ENCODE data around the gene SLC1A5.
A peak's percentile ranks its signal among the peaks of the same experiment; 100 is the strongest.
"Not testable (repeated sequence)": the region's sequence is repeated elsewhere in the genome, so short reads cannot be mapped to it uniquely, and the experiment has no call there.

Gene SLC1A5

DNA sequence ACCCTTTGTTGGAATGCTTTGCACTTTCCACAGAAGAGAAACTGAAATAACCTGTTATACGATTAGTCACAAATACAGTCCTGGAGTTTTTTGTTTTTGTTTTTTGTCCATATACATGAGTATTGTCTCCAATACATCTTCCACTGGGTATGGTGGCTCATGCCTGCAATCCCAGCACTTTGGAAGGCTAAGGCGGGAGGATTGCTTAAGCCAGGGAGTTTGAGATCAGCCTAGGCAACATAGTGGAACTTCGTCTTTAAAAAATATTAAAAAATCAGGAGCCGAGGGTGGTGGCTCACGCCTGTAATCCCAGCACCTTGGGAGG is 37.3 kb upstream of the SLC1A5 start:
- no peak for DNase-seq (ENCODE audit: low read depth)
- TF ChIP-seq, protein P1, sequence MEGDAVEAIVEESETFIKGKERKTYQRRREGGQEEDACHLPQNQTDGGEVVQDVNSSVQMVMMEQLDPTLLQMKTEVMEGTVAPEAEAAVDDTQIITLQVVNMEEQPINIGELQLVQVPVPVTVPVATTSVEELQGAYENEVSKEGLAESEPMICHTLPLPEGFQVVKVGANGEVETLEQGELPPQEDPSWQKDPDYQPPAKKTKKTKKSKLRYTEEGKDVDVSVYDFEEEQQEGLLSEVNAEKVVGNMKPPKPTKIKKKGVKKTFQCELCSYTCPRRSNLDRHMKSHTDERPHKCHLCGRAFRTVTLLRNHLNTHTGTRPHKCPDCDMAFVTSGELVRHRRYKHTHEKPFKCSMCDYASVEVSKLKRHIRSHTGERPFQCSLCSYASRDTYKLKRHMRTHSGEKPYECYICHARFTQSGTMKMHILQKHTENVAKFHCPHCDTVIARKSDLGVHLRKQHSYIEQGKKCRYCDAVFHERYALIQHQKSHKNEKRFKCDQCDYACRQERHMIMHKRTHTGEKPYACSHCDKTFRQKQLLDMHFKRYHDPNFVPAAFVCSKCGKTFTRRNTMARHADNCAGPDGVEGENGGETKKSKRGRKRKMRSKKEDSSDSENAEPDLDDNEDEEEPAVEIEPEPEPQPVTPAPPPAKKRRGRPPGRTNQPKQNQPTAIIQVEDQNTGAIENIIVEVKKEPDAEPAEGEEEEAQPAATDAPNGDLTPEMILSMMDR (IDR thresholded peaks at IDR 0.05; ENCODE audit: control insufficient read depth, insufficient read depth, low read depth, low read length, missing control alignments) = no peak
- no peak overlapping the region for H3K4me3 ChIP-seq (ENCODE audit: control insufficient read depth, low read depth, low read length)

DNA sequence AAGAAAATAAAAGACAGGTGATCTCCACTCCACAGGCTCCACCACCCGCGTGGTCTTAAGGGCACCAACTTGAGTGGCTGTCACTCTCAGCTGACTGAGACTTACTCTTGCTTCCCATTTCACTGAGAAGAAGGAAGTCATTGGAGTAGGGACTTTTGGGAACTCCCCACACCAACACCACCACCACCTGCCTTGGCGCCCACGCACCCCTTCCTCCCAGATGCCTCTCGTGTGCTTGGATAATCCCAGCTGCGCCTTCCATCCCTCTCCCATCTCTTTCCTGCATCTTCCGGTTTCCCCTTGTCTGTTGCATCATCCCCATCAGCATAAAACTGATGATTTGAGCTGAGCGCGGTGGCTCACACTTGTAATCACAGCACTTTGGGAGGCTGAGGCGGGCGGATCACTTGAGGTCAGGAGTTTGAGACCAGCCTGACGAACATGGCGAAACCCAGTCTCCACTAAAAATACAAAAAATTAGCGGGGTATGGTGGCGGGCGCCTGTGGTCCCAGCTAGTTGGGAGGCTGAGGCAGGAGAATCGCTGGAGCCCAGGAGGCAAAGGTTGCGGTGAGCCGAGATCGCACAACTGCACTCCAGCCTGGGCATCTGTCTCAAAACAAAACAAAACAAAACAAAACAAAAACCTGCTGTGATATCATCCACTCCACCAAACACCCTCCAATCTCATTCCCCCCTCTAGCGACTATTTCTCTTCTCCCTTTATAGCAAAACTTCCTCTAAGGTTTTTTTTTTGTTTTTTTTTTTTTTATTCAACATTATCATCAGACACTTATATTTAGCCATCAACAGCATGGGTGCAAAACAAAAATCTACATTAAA is 36.7 kb upstream of the SLC1A5 start:
- DNase-seq (ENCODE audit: low read depth) = no peak
- no peak overlapping the region for H3K4me3 ChIP-seq (ENCODE audit: control insufficient read depth, low read depth, low read length)
- TF ChIP-seq, protein P1 (IDR thresholded peaks at IDR 0.05; ENCODE audit: control insufficient read depth, insufficient read depth, low read depth, low read length, missing control alignments) = peak; percentile 13

DNA sequence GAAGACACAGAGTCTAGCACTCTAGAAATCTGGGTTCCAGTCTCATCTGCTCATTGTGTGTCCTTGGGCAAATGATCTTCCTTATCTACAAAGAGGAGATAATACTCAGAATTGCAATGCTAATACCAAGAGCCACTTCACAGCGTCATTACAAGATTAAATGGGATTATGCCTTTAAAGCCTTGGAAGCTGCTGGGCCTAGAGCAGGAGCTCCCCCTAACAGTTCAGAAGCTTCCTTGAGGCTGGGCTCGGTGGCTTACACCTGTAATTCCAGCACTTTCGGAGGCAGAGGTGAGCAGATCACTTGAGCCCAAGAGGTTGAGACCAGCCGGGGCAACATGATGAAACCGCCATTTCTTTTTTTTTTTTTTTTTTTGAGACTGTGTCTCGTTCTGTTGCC is 34.7 kb upstream of the SLC1A5 start:
- TF ChIP-seq, protein P1 (IDR thresholded peaks at IDR 0.05; ENCODE audit: control insufficient read depth, insufficient read depth, low read depth, low read length, missing control alignments) = no peak
- DNase-seq (ENCODE audit: low read depth) = no peak
- no peak overlapping the region for H3K4me3 ChIP-seq (ENCODE audit: control insufficient read depth, low read depth, low read length)

DNA sequence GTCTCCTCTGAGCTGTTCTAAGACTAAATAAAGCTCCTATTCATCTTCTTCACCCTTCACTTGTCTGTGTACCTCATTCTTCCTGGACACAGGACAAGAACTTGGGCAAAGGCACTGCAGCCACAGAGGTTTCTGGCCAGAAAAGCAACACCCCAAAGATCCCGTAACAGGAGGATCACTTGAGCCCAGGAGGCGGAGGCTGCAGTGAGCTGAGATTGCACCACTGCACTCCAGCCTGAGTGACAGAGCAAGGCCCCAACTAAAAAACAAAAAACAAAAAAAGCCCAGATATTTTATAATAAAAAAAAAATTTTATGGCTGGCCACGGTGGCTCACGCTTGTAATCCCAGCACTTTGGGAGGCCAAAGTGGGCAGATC is 34.0 kb upstream of the SLC1A5 start:
- not testable (repeated sequence) for DNase-seq (ENCODE audit: low read depth); H3K4me3 ChIP-seq (ENCODE audit: control insufficient read depth, low read depth, low read length)

DNA sequence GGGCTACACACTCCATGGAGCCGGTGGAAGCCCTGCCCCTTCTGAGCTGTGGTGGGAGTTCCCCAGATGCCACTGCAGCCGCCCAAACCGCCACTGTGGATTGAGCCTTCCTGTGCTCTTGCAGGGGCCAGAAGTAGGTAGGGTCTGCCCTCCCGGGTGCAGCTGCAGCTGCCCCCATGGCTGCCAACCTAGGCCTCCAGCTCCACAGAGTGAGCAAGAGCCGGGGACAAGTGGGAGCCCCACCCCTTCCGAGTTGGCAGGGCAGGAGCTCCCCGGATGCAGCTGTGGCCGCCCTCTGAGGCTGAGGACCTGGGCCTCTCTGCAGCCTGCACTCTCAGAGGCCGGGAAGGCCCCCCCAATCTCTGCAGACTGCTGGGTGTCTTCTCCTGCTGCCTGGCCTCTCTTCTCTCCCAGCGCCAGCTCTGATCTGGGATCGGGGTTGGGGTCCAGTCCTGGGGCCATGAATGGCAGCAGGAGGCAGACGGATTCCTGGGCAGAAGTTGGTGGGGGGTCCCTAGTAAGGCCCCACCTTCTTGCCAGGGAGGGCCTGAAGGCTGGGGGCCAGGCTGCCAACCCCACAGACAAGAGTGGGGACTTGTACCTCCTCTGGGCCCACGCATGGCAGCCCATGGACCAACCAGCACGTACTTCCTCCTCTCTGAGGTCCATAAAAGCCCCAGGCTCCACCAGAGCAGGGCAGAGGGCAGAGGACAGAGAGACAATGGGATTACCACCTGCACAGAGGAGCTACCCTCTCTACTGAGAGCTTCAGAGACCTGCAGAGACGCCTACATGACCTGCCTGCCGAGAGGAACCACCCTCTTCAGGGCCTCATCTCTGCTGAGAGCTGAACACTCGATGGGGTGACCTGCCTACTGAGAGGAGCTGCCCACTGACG is 33.4 kb upstream of the SLC1A5 start:
- DNase-seq (ENCODE audit: low read depth) = no peak
- TF ChIP-seq, protein P1 (IDR thresholded peaks at IDR 0.05; ENCODE audit: control insufficient read depth, insufficient read depth, low read depth, low read length, missing control alignments) = no peak
- no peak overlapping the region for H3K4me3 ChIP-seq (ENCODE audit: control insufficient read depth, low read depth, low read length)

DNA sequence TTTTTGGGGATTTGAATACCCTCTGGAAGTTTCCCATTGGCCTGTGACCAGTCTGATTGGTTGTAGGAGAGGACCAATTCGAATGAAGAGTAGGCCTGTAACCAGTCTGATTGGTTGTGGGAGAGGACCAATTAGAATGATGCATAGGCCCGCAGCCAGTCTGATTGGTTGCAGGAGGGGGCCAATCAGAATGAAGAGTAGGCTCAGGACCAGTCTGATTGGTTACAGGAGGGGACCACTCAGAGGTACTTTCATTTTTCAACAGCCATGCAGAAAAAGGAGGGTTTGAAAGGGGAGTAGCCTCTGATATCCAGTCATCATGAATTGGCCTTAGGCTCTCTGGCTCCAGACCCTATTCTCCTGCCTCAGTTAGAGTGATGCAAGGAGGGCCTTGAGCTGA is 30.4 kb upstream of the SLC1A5 start:
- TF ChIP-seq, protein P1 (IDR thresholded peaks at IDR 0.05; ENCODE audit: control insufficient read depth, insufficient read depth, low read depth, low read length, missing control alignments) = no peak
- H3K4me3 ChIP-seq (ENCODE audit: control insufficient read depth, low read depth, low read length) = no peak overlapping the region
- DNase-seq (ENCODE audit: low read depth) = no peak
